Left cardiac atrium (tissue), 4 donors: ENCODE measurements around the gene PRDX3. TPM values are rescaled to one million over a fixed set of nuclear protein-coding genes. Genes with fewer than 3 reads are reported as not detected.
A peak's percentile ranks its signal among the peaks of the same experiment; 100 is the strongest.
"Not testable (repeated sequence)": the region's sequence is repeated elsewhere in the genome, so short reads cannot be mapped to it uniquely, and the experiment has no call there.

Source experiments
- ATAC-seq, 2 donors: fragments of 200-7000 bp; cut with Tn5 transposase; one replicate each; pipeline ENCODE4 v1.9.1; 2020; ENCODE audit warnings: mild to moderate bottlenecking in 2 of 2, moderate library complexity in 2 of 2
- DNase-seq: peaks from one replicate; pipeline ENCODE4 v3.0.0-alpha.2; 2020
- intact Hi-C, 2 donors: fragments of 100-400 bp; cut with DNase I; formaldehyde crosslinking; loops; one replicate each; pipeline versions ENCODE4 v1.14.1 to v1.15.1; 2022 to 2023
- total RNA-seq, 2 donors: library from RNA; stranded (reverse); fragmentation: NEBNext Ultra II Directional; extraction: Animal tissue kit (Norgen Biotek cat#: 25700); gene quantifications; one replicate each; pipeline ENCODE4 v1.2.1, GENCODE V29; 2021
- donor health status: DM: no; HTN: yes; CAD: no.
- donor health status: DM: no; HTN: yes; CAD: no; lungs with severe emphysema.
- donor health status: DM: yes; HTN: yes; CAD: no.
- donor health status: Dilated cardiomyopathy.

PRDX3 gene
- total RNA-seq, 2 donors from 2014 or later, result 162 to 183 TPM

- ATAC-seq, result no peak
- intact Hi-C loops, result no loop called here
- DNase-seq, result no peak
These were observed 2.4 kb downstream of the PRDX3 start for GRCh38 chr10:119176166-119176565.

- DNase-seq (no peak), ATAC-seq (no peak)
- intact Hi-C loops, result no loop called here
These were observed 4.5 kb downstream of the PRDX3 start for GRCh38 chr10:119174109-119174508.

GRCh38 chr10:119167041-119167440 is 11.6 kb downstream of the PRDX3 start:
- DNase-seq (no peak), ATAC-seq (no peak)
- intact Hi-C loops, result no loop called here

GRCh38 chr10:119166564-119166963 is 12.0 kb downstream of the PRDX3 start:
- ATAC-seq, result no peak
- DNase-seq, result no peak
- intact Hi-C loops, result no loop called here

- ATAC-seq, result peak in 1 of 2 donors; percentile 13
- intact Hi-C loops, result no loop called here
- no peak for DNase-seq
These were observed 12.5 kb downstream of the PRDX3 start for GRCh38 chr10:119166118-119166500.

GRCh38 chr10:119165171-119166117 is 13.2 kb downstream of the PRDX3 start, which contains the start of gene SFXN4:
Gene SFXN4 (minus strand): TSS chr10:119165714. CDS start chr10:119165647, 67 bp downstream.
- ATAC-seq (peak; percentile 97 to 98), DNase-seq (peak; percentile 86)
- intact Hi-C loops, result no loop called here

- DNase-seq (no peak), ATAC-seq (no peak)
- intact Hi-C loops, result no loop called here
These were observed 16.0 kb downstream of the PRDX3 start for GRCh38 chr10:119162452-119163092.

GRCh38 chr10:119161680-119162451 is 16.7 kb downstream of the PRDX3 start:
- ATAC-seq (no peak), DNase-seq (no peak)
- intact Hi-C loops, result no loop called here

- DNase-seq (no peak), ATAC-seq (no peak)
- intact Hi-C loops, result no loop called here
These were observed 19.3 kb downstream of the PRDX3 start for GRCh38 chr10:119159332-119159731.

GRCh38 chr10:119153661-119154060 is 25.0 kb downstream of the PRDX3 start:
- no peak for ATAC-seq
- no peak for DNase-seq
- intact Hi-C loops, result no loop called here

GRCh38 chr10:119153041-119153440 is 25.6 kb downstream of the PRDX3 start:
- intact Hi-C loops, result no loop called here
- no peak for ATAC-seq
- DNase-seq, result no peak

GRCh38 chr10:119151601-119152000 is 27.0 kb downstream of the PRDX3 start:
- DNase-seq, ATAC-seq, intact Hi-C loops: not testable (repeated sequence)

GRCh38 chr10:119149729-119150128 is 28.9 kb downstream of the PRDX3 start:
- intact Hi-C loops, result no loop called here
- no peak for ATAC-seq
- no peak for DNase-seq

GRCh38 chr10:119149157-119149556 is 29.5 kb downstream of the PRDX3 start:
- ATAC-seq, result no peak
- DNase-seq, result no peak
- intact Hi-C loops, result no loop called here

- DNase-seq, result no peak
- no peak for ATAC-seq
- intact Hi-C loops, result no loop called here
These were observed 35.0 kb downstream of the PRDX3 start for GRCh38 chr10:119143657-119144056.

GRCh38 chr10:119140603-119141245 is 37.9 kb downstream of the PRDX3 start:
- intact Hi-C loops, result no loop called here
- DNase-seq (no peak), ATAC-seq (no peak)

- intact Hi-C loops, result no loop called here
These were observed 39.0 kb downstream of the PRDX3 start for GRCh38 chr10:119139464-119140067.

GRCh38 chr10:119138346-119139306 is 40.0 kb downstream of the PRDX3 start:
- intact Hi-C loops, result no loop called here
- peak in 1 of 2 donors; percentile 35 for ATAC-seq
- no peak for DNase-seq

More at GRCh38 chr10:119139464-119140067, 39.0 kb downstream of the PRDX3 start:
- ATAC-seq (peak; percentile 61 to 64), DNase-seq (peak; percentile 40)
